ENCODE data around the gene SCML2. TPM values are rescaled to one million over a fixed set of nuclear protein-coding genes. Genes with fewer than 3 reads are reported as not detected.

SCML2 gene
- total RNA-seq, 4 donors from 2014 or later = 1.4 to 2.4 (median 1.8) TPM

- Histone ChIP-seq H3K27ac (no peak overlapping the region), H3K27me3 (no peaks in the 10 kb centered on the region), H3K9me3 (no peaks in the 10 kb centered on the region), H3K4me1 (no peaks in the 10 kb centered on the region), H3K36me3 (no peaks in the 10 kb centered on the region), H3K4me3 (no peak overlapping the region)
- TF ChIP-seq, protein P1, sequence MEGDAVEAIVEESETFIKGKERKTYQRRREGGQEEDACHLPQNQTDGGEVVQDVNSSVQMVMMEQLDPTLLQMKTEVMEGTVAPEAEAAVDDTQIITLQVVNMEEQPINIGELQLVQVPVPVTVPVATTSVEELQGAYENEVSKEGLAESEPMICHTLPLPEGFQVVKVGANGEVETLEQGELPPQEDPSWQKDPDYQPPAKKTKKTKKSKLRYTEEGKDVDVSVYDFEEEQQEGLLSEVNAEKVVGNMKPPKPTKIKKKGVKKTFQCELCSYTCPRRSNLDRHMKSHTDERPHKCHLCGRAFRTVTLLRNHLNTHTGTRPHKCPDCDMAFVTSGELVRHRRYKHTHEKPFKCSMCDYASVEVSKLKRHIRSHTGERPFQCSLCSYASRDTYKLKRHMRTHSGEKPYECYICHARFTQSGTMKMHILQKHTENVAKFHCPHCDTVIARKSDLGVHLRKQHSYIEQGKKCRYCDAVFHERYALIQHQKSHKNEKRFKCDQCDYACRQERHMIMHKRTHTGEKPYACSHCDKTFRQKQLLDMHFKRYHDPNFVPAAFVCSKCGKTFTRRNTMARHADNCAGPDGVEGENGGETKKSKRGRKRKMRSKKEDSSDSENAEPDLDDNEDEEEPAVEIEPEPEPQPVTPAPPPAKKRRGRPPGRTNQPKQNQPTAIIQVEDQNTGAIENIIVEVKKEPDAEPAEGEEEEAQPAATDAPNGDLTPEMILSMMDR (IDR thresholded peaks at IDR 0.05) = no peak
- no peak for TF ChIP-seq POLR2A (IDR thresholded peaks at IDR 0.05)
- no peak for DNase-seq
- 28 to 48% methylated on average over 1 of the region's 1 CpG for WGBS, 2 donors
- intact Hi-C loops (cut with DNase I) = no loop called here
Measured at GRCh38 chrX:18194688-18195087, 159.8 kb downstream of the SCML2 start.

Small RNA genes lying within 50 kb of the gene (small RNA-seq; reads per million reads assigned to genes)
- gene RF00019 (0 reads per million in 4 donors), gene TMSB10P2 (0 reads per million in 4 donors)

Other genes starting within 250 kb of the SCML2 start
- not detected for gene BEND2, start 133.8 kb downstream of the SCML2 start, total RNA-seq
- gene CDKL5, start 70.9 kb upstream of the SCML2 start, total RNA-seq = 10 to 100 TPM in 2 of 4 donors, 1 to 10 TPM in 2; 4.9 to 11.7 (median 7.8) TPM